Activated naive CD8-positive, alpha-beta T cell (primary cell): Measurements from ENCODE around the gene ASAH2B.
A peak's percentile ranks its signal among the peaks of the same experiment; 100 is the strongest.
"Not testable (repeated sequence)": the region's sequence is repeated elsewhere in the genome, so short reads cannot be mapped to it uniquely, and the experiment has no call there.

Experiments used
- H3K27ac Mint-ChIP-seq: one replicate; pipeline ENCODE4 v1.8.0; 2021; ENCODE audit warnings: mixed read lengths
- H3K27me3 Mint-ChIP-seq: one replicate; pipeline ENCODE4 v1.8.0; 2021; ENCODE audit warnings: mixed read lengths
- H3K36me3 Mint-ChIP-seq: one replicate; pipeline ENCODE4 v1.8.0; 2021; ENCODE audit warnings: mixed read lengths
- H3K4me1 Mint-ChIP-seq: one replicate; pipeline ENCODE4 v1.8.0; 2021; ENCODE audit warnings: low read depth, mixed read lengths
- H3K4me3 Mint-ChIP-seq: one replicate; pipeline ENCODE4 v1.8.0; 2021; ENCODE audit warnings: mild to moderate bottlenecking, mixed read lengths
- H3K9me3 Mint-ChIP-seq: one replicate; pipeline ENCODE4 v1.8.0; 2021; ENCODE audit warnings: low read depth, mixed read lengths

The ASAH2B gene

GRCh38 chr10:50739618-50740292 lies at the start of gene ASAH2B:
Gene ASAH2B, plus strand, starts transcription at chr10:50739936. Its CDS starts 5,195 bp downstream, at chr10:50745131.
- Mint-ChIP-seq H3K27ac (peak within 1 kb of the TSS; percentile 94), H3K4me1 (peaks cover 32% of the 10 kb centered on the region), H3K36me3 (no peaks in the 10 kb centered on the region), H3K27me3 (no peaks in the 10 kb centered on the region), H3K9me3 (no peaks in the 10 kb centered on the region), H3K4me3 (peak within 1 kb of the TSS; percentile 98)

- H3K27me3 Mint-ChIP-seq, H3K4me3 Mint-ChIP-seq, H3K36me3 Mint-ChIP-seq, H3K9me3 Mint-ChIP-seq, H3K27ac Mint-ChIP-seq, H3K4me1 Mint-ChIP-seq: not testable (repeated sequence)
Measured at GRCh38 chr10:50697819-50698218, 41.9 kb upstream of the ASAH2B start.

GRCh38 chr10:50701947-50702346 lies 37.8 kb upstream of the ASAH2B start:
- not testable (repeated sequence) for H3K36me3 Mint-ChIP-seq, H3K4me3 Mint-ChIP-seq, H3K27ac Mint-ChIP-seq, H3K27me3 Mint-ChIP-seq, H3K9me3 Mint-ChIP-seq, H3K4me1 Mint-ChIP-seq

GRCh38 chr10:50702997-50703396 lies 36.7 kb upstream of the ASAH2B start:
- not testable (repeated sequence) for H3K27ac Mint-ChIP-seq, H3K36me3 Mint-ChIP-seq, H3K4me3 Mint-ChIP-seq, H3K27me3 Mint-ChIP-seq, H3K4me1 Mint-ChIP-seq, H3K9me3 Mint-ChIP-seq

GRCh38 chr10:50704436-50705079 lies 35.2 kb upstream of the ASAH2B start:
- H3K9me3 Mint-ChIP-seq, H3K27me3 Mint-ChIP-seq, H3K4me1 Mint-ChIP-seq, H3K36me3 Mint-ChIP-seq, H3K27ac Mint-ChIP-seq, H3K4me3 Mint-ChIP-seq: not testable (repeated sequence)

- not testable (repeated sequence) for H3K4me3 Mint-ChIP-seq, H3K27ac Mint-ChIP-seq, H3K9me3 Mint-ChIP-seq, H3K36me3 Mint-ChIP-seq, H3K27me3 Mint-ChIP-seq, H3K4me1 Mint-ChIP-seq
Measured at GRCh38 chr10:50706006-50706405, 33.7 kb upstream of the ASAH2B start.

- not testable (repeated sequence) for H3K27me3 Mint-ChIP-seq, H3K4me3 Mint-ChIP-seq, H3K27ac Mint-ChIP-seq, H3K9me3 Mint-ChIP-seq, H3K36me3 Mint-ChIP-seq, H3K4me1 Mint-ChIP-seq
Measured at GRCh38 chr10:50710241-50710640, 29.5 kb upstream of the ASAH2B start.

- not testable (repeated sequence) for H3K27ac Mint-ChIP-seq, H3K4me1 Mint-ChIP-seq, H3K9me3 Mint-ChIP-seq, H3K4me3 Mint-ChIP-seq, H3K36me3 Mint-ChIP-seq
- H3K27me3 Mint-ChIP-seq: peaks cover 33% of the 10 kb centered on the region
Measured at GRCh38 chr10:50723812-50724211, 15.9 kb upstream of the ASAH2B start.

GRCh38 chr10:50728112-50728511 lies 11.6 kb upstream of the ASAH2B start:
- H3K36me3 Mint-ChIP-seq, H3K27ac Mint-ChIP-seq, H3K9me3 Mint-ChIP-seq, H3K4me3 Mint-ChIP-seq, H3K4me1 Mint-ChIP-seq: not testable (repeated sequence)
- peaks cover 38% of the 10 kb centered on the region for H3K27me3 Mint-ChIP-seq

GRCh38 chr10:50738987-50739617 lies 634 bp upstream of the ASAH2B start:
- H3K9me3 Mint-ChIP-seq, H3K36me3 Mint-ChIP-seq, H3K27me3 Mint-ChIP-seq: not testable (repeated sequence)
- Mint-ChIP-seq H3K4me3 (peak overlapping the region; percentile 98), H3K4me1 (peaks cover 32% of the 10 kb centered on the region), H3K27ac (peak overlapping the region; percentile 94)

GRCh38 chr10:50740293-50740648 lies 535 bp downstream of the ASAH2B start:
- Mint-ChIP-seq H3K9me3 (no peaks in the 10 kb centered on the region), H3K4me3 (peak overlapping the region; percentile 98), H3K27me3 (no peaks in the 10 kb centered on the region), H3K36me3 (no peaks in the 10 kb centered on the region), H3K27ac (peak overlapping the region; percentile 94), H3K4me1 (peaks cover 32% of the 10 kb centered on the region)

- not testable (repeated sequence) for H3K36me3 Mint-ChIP-seq, H3K27me3 Mint-ChIP-seq, H3K9me3 Mint-ChIP-seq, H3K4me3 Mint-ChIP-seq, H3K27ac Mint-ChIP-seq
- H3K4me1 Mint-ChIP-seq: peaks cover 30% of the 10 kb centered on the region
Measured at GRCh38 chr10:50742820-50743219, 3.1 kb downstream of the ASAH2B start.

- not testable (repeated sequence) for H3K27ac Mint-ChIP-seq, H3K4me3 Mint-ChIP-seq, H3K4me1 Mint-ChIP-seq, H3K36me3 Mint-ChIP-seq, H3K27me3 Mint-ChIP-seq
- peaks cover 12% of the 10 kb centered on the region for H3K9me3 Mint-ChIP-seq
Measured at GRCh38 chr10:50766774-50767513, 27.2 kb downstream of the ASAH2B start.

- H3K9me3 Mint-ChIP-seq, H3K36me3 Mint-ChIP-seq, H3K4me1 Mint-ChIP-seq, H3K27ac Mint-ChIP-seq, H3K27me3 Mint-ChIP-seq, H3K4me3 Mint-ChIP-seq: not testable (repeated sequence)
Measured at GRCh38 chr10:50772042-50772441, 32.3 kb downstream of the ASAH2B start.

- H3K27me3 Mint-ChIP-seq, H3K36me3 Mint-ChIP-seq, H3K27ac Mint-ChIP-seq, H3K4me3 Mint-ChIP-seq, H3K9me3 Mint-ChIP-seq, H3K4me1 Mint-ChIP-seq: not testable (repeated sequence)
Measured at GRCh38 chr10:50774868-50775267, 35.1 kb downstream of the ASAH2B start.
